Cardiac atrium fibroblast (primary cell): ENCODE data around the gene OR4C5. TPM values are rescaled to one million over a fixed set of nuclear protein-coding genes. Genes with fewer than 3 reads are reported as not detected.

ENCODE experiments used
- total RNA-seq: library from RNA; depleted of rRNA; stranded (reverse); fragments of >200 nt; gene quantifications from 2 replicates; pipeline ENCODE4 v1.2.3, GENCODE V29; 2015

The OR4C5 gene
- total RNA-seq: not detected in 2 replicates

DNA sequence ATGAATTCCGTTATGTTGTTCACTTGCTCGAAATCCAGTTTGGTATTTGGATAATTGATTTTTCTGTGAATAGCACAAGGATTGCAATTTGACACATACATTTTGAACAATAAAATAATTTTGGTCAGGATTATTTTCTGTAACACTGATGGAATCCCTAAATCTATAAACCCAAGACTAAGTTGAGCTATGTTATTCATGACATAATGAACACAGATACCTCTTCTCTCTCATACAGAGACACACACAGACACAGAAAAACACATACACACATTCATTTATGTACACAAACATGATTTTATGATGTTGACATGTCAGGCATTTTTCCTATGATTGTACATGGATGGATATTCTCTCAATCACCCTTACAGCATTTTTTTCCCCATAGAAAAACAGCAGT is at the start of gene OR4C5:
Gene OR4C5, minus strand, starts transcription at position 101 of the 400 bp plus-strand sequence. Its CDS starts 0 bp downstream, at position 101.

DNA sequence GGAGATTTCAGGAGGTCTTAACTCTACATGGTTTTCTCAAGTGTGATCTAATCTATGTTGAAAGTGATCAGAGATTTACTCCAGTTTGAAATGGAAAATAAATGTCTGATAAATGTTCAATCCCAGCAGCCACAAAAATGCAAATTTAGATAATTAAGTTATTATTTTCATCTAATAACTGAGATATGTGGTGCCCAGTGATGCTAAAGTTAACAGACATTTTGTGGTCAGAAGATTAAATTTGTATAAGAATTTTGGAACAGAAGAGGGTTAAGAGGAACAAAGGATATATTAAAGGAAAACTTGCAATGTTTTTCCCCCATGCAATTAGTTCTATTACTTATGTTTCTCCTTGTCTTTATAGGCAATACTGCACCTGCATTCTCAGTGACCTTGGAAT is 41.6 kb downstream of the OR4C5 start, which contains the start of gene OR4C3:
Gene OR4C3, plus strand, starts transcription at position 301 of the 400 bp plus-strand sequence. CDS start 102 bp downstream, outside the sequence.

Other genes with a start within 250 kb of the OR4C5 start
- not detected in 2 replicates for gene OR4B1, start 149.7 kb downstream of the OR4C5 start, total RNA-seq
- gene OR4X2, start 121.4 kb downstream of the OR4C5 start, total RNA-seq: not detected in 2 replicates
- gene OR4X1, start 102.6 kb downstream of the OR4C5 start, total RNA-seq: not detected in 2 replicates
- gene OR4S1, start 60.2 kb downstream of the OR4C5 start, total RNA-seq: not detected in 2 replicates
- gene OR4C3, start 41.5 kb downstream of the OR4C5 start, total RNA-seq: not detected in 2 replicates
- not detected in 2 replicates for gene OR4A47, start 122.3 kb upstream of the OR4C5 start, total RNA-seq